Calu3 (cell line): ENCODE measurements around the gene RIC8B. TPM values are rescaled to one million over a fixed set of nuclear protein-coding genes. Genes with fewer than 3 reads are reported as not detected.

ENCODE experiments used
- BruUV-seq: library from RNA; stranded (reverse); fragments of 400-500 nt; replicated peaks from 2 replicates; lab custom pipeline; 2021; lab: Mats Ljungman, UMichigan
- CTCF ChIA-PET: fragments of 300-600 bp; sonication (Branson Sonifier 250); formaldehyde crosslinking; loops from one replicate; lab custom pipeline; 2022; ENCODE audit warnings: antibody characterized with exemption; lab: Charles Lee
- DNase-seq: peaks from one replicate; pipeline ENCODE4 v3.0.0; 2022
- H3K27ac Mint-ChIP-seq: one replicate; pipeline ENCODE4 v1.8.0; 2022; ENCODE audit warnings: mixed read lengths; ENCODE audit not compliant: unreplicated experiment
- H3K27me3 Mint-ChIP-seq: one replicate; pipeline ENCODE4 v1.8.0; 2022; ENCODE audit warnings: mixed read lengths; ENCODE audit not compliant: unreplicated experiment
- H3K36me3 Mint-ChIP-seq: one replicate; pipeline ENCODE4 v1.8.0; 2022; ENCODE audit warnings: mild to moderate bottlenecking, moderate library complexity, mixed read lengths; ENCODE audit not compliant: insufficient read depth, unreplicated experiment
- H3K4me1 Mint-ChIP-seq: one replicate; pipeline ENCODE4 v1.8.0; 2022; ENCODE audit warnings: mild to moderate bottlenecking, low read depth, mixed read lengths; ENCODE audit not compliant: unreplicated experiment
- H3K4me3 Mint-ChIP-seq: one replicate; pipeline ENCODE4 v1.8.0; 2022; ENCODE audit warnings: mild to moderate bottlenecking, low read depth, moderate library complexity, mixed read lengths; ENCODE audit not compliant: unreplicated experiment
- H3K9me3 Mint-ChIP-seq: one replicate; pipeline ENCODE4 v1.8.0; 2022; ENCODE audit warnings: low read depth, mixed read lengths; ENCODE audit not compliant: unreplicated experiment
- CTCF ChIP-seq: fragments of 200-600 bp; IDR thresholded peaks from one replicate; pipeline ENCODE4 v1.8.0; 2022; ENCODE audit warnings: antibody characterized with exemption; ENCODE audit not compliant: unreplicated experiment
- intact Hi-C: fragments of 100-400 bp; cut with micrococcal nuclease; formaldehyde crosslinking; loops from one replicate; pipeline ENCODE4 v1.10.0; 2022; ENCODE audit not compliant: unreplicated experiment
- total RNA-seq: library from RNA; stranded (reverse); gene quantifications from 2 replicates; pipeline ENCODE4 v1.2.3, GENCODE V29; 2022

RIC8B gene
- total RNA-seq, 1 experiment from 2014 or later, result 28.5 TPM

GRCh38 chr12:106753526-106753925, 21.0 kb upstream of the RIC8B start:
- TF ChIP-seq CTCF, result no peak
- no peak for DNase-seq
- Mint-ChIP-seq H3K27me3 (no peaks in the 10 kb centered on the region), H3K27ac (no peak overlapping the region), H3K4me1 (no peaks in the 10 kb centered on the region), H3K9me3 (no peaks in the 10 kb centered on the region), H3K4me3 (no peak overlapping the region), H3K36me3 (no peaks in the 10 kb centered on the region)
- no TSS peak for BruUV-seq
- CTCF ChIA-PET, result no interaction called here
- intact Hi-C loops, result no loop called here

GRCh38 chr12:106754331-106754730, 20.2 kb upstream of the RIC8B start:
- DNase-seq, result no peak
- Mint-ChIP-seq H3K9me3 (no peaks in the 10 kb centered on the region), H3K4me3 (no peak overlapping the region), H3K36me3 (no peaks in the 10 kb centered on the region), H3K27me3 (no peaks in the 10 kb centered on the region), H3K4me1 (no peaks in the 10 kb centered on the region), H3K27ac (no peak overlapping the region)
- intact Hi-C loops, result no loop called here
- no TSS peak for BruUV-seq
- no peak for TF ChIP-seq CTCF
- CTCF ChIA-PET, result no interaction called here

GRCh38 chr12:106757623-106758348, 16.7 kb upstream of the RIC8B start:
- Mint-ChIP-seq H3K27me3 (no peaks in the 10 kb centered on the region), H3K36me3 (no peaks in the 10 kb centered on the region), H3K4me1 (peaks cover 7% of the 10 kb centered on the region), H3K27ac (no peak overlapping the region), H3K4me3 (no peak overlapping the region), H3K9me3 (no peaks in the 10 kb centered on the region)
- no peak for DNase-seq
- no TSS peak for BruUV-seq
- TF ChIP-seq CTCF, result no peak
- CTCF ChIA-PET, result interaction anchor here (0.5 kb wide), 1 partner anchor 1426 kb away, joined by 5 read pairs; no protein-coding TSS in a partner anchor
- intact Hi-C loops, result no loop called here

- Mint-ChIP-seq H3K9me3 (no peaks in the 10 kb centered on the region), H3K4me3 (no peak overlapping the region), H3K27ac (no peak overlapping the region), H3K4me1 (peaks cover 7% of the 10 kb centered on the region), H3K36me3 (no peaks in the 10 kb centered on the region), H3K27me3 (no peaks in the 10 kb centered on the region)
- no peak for TF ChIP-seq CTCF
- BruUV-seq, result no TSS peak
- no peak for DNase-seq
- CTCF ChIA-PET, result interaction anchor here (0.5 kb wide), 1 partner anchor 1427 kb away, joined by 5 read pairs; no protein-coding TSS in a partner anchor
- intact Hi-C loops, result no loop called here
Measured at GRCh38 chr12:106758349-106759110, 16.0 kb upstream of the RIC8B start.
